ENCODE results near the gene SH3BP4. TPM values are rescaled to one million over a fixed set of nuclear protein-coding genes. Genes with fewer than 3 reads are reported as not detected.

The SH3BP4 gene
- total RNA-seq, 1 donor from 2014 or later, result 51.9 TPM

DNA sequence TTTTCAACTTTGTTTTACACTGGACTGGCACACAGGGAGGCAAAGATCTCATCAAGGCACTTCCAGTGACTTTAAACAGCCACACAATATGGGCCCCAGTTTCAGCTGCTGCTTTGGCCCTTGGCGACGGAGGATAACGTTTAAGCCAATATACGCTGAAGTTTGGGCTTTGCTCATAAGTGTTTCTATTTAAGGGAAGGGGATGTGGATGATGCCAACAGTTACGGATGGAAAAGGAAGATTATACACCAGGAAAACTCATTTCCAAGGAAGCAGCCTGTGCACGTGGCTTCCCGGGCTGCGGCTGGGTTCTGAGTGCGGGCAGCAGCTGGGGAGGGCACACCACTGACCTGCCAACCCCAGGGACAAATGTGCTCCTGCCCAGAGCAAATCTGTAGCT lies 151.1 kb downstream of the SH3BP4 start:
- peaks cover 40% of the 10 kb centered on the region for H3K4me1 Mint-ChIP-seq (ENCODE audit: low read depth)

More for the DNA sequence above, 151.1 kb downstream of the SH3BP4 start:
- TF ChIP-seq CTCF (IDR thresholded peaks at IDR 0.05), result no peak
- Mint-ChIP-seq H3K27me3 (ENCODE audit: low read depth) (peaks cover 1% of the 10 kb centered on the region), H3K9me3 (ENCODE audit: low read depth) (no peaks in the 10 kb centered on the region), H3K4me3 (ENCODE audit: unreplicated experiment) (no peak overlapping the region), H3K36me3 (ENCODE audit: low read depth) (no peaks in the 10 kb centered on the region), H3K27ac (ENCODE audit: unreplicated experiment) (no peak overlapping the region)
- no peak for DNase-seq (ENCODE audit: low spot score)
